Neural progenitor cell (in vitro differentiated cells): ENCODE measurements around the gene DOCK4.

Source experiments
- CTCF ChIP-seq: fragments of 200-600 bp; sonication (generic); IDR thresholded peaks from 2 replicates; pipeline ENCODE4 v1.5.1; 2017; ENCODE audit warnings: antibody characterized with exemption, mild to moderate bottlenecking
- EZH2 ChIP-seq: fragments of 200-600 bp; sonication (generic); IDR thresholded peaks from 2 replicates; pipeline ENCODE4 v1.6.1; 2017; ENCODE audit warnings: antibody characterized with exemption, mild to moderate bottlenecking, moderate library complexity
- EZH2phosphoT487 ChIP-seq: fragments of 200-600 bp; sonication (generic); IDR thresholded peaks from 2 replicates; pipeline ENCODE4 v1.6.1; 2017; ENCODE audit warnings: antibody characterized with exemption

DNA sequence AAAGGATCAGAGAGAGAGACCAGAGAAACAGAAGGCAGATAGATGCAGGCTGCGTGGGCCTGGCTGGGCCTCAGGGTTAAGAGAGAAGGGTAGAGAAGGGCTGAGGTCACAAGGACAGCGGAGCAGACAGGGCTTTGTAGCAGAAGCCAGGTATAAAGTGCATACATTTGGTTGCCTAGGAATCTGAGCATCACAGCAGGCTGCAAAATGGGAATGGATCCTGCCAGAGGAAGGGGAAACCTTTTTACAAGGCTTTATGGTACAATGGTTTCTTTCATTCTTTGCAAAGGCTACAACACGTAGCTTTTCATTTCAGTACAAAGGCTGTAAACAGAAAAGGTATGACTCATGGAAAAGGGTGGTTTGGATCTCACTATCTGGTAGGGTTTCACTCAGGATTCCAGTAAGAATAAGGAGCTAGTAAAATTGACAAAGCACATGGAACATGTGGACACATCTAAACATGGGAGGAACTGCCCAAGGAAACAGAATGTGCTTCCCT lies 275.1 kb downstream of the DOCK4 start:
- TF ChIP-seq CTCF, result no peak
- TF ChIP-seq EZH2phosphoT487, result no peak
- no peak for TF ChIP-seq EZH2
